GM23338 (cell line): Measurements from ENCODE around the gene SLC16A9. TPM values are rescaled to one million over a fixed set of nuclear protein-coding genes. Genes with fewer than 3 reads are reported as not detected.
"Not testable (repeated sequence)": the region's sequence is repeated elsewhere in the genome, so short reads cannot be mapped to it uniquely, and the experiment has no call there.

ENCODE experiments used
- ATAC-seq: fragments of 200-7000 bp; cut with Tn5 transposase; 3 replicates; pipeline ENCODE4 v1.9.1; 2020
- DNase-seq: peaks from one replicate; pipeline ENCODE4 v3.0.0-alpha.2; 2015; ENCODE audit warnings: low spot score
- H2AFZ ChIP-seq: fragments of 200-600 bp; sonication (generic); 2 replicates; pipeline ENCODE4 v1.8.0; 2016; ENCODE audit warnings: antibody characterized with exemption, mild to moderate bottlenecking, moderate library complexity
- H3F3A ChIP-seq: fragments of 200-600 bp; sonication (generic); replicated peaks from 2 replicates; pipeline ENCODE4 v1.8.0; 2017; ENCODE audit warnings: antibody characterized with exemption, mixed run types, low read depth
- H3K27ac ChIP-seq: fragments of 200-600 bp; sonication (generic); 2 replicates; pipeline ENCODE4 v1.6.1; 2016; ENCODE audit warnings: low read depth
- H3K27me3 ChIP-seq: fragments of 200-600 bp; sonication (generic); 2 replicates; pipeline ENCODE4 v1.8.0; 2016; ENCODE audit warnings: mild to moderate bottlenecking, mixed run types, moderate library complexity; ENCODE audit not compliant: insufficient read depth
- H3K36me3 ChIP-seq: fragments of 200-600 bp; sonication (generic); 2 replicates; pipeline ENCODE4 v1.8.0; 2016; ENCODE audit warnings: mild to moderate bottlenecking; ENCODE audit not compliant: insufficient read depth
- H3K4me1 ChIP-seq: fragments of 200-600 bp; sonication (generic); 2 replicates; pipeline ENCODE4 v1.8.0; 2016; ENCODE audit warnings: mild to moderate bottlenecking, moderate library complexity; ENCODE audit not compliant: insufficient read depth
- H3K4me2 ChIP-seq: fragments of 200-600 bp; sonication (generic); 2 replicates; pipeline ENCODE4 v1.7.1; 2017; ENCODE audit warnings: mixed run types
- H3K4me3 ChIP-seq: fragments of 200-600 bp; sonication (generic); 2 replicates; pipeline ENCODE4 v1.6.1; 2016; ENCODE audit warnings: mixed run types
- H3K79me2 ChIP-seq: fragments of 200-600 bp; sonication (generic); replicated peaks from 2 replicates; pipeline ENCODE4 v1.8.0; 2017; ENCODE audit warnings: mild to moderate bottlenecking; ENCODE audit not compliant: insufficient read depth
- H3K9me2 ChIP-seq: fragments of 200-600 bp; sonication (generic); 2 replicates; pipeline ENCODE4 v1.8.0; 2017; ENCODE audit not compliant: insufficient read depth
- H4K20me1 ChIP-seq: fragments of 200-600 bp; sonication (generic); replicated peaks from 2 replicates; pipeline ENCODE4 v1.8.0; 2017; ENCODE audit warnings: mild to moderate bottlenecking; ENCODE audit not compliant: insufficient read depth
- H3K27ac Mint-ChIP-seq: 2 replicates; pipeline ENCODE4 v1.8.0; 2020; ENCODE audit warnings: inconsistent platforms, mild to moderate bottlenecking, moderate library complexity, mixed read lengths
- H3K27me3 Mint-ChIP-seq: 3 replicates; pipeline ENCODE4 v1.8.0; 2022; ENCODE audit warnings: low read depth, mild to moderate bottlenecking, moderate library complexity, mixed read lengths, inconsistent platforms; ENCODE audit not compliant: insufficient read depth, poor library complexity
- H3K36me3 Mint-ChIP-seq: 3 replicates; pipeline ENCODE4 v1.8.0; 2021; ENCODE audit warnings: low read depth, mild to moderate bottlenecking, inconsistent platforms, moderate library complexity, mixed read lengths
- H3K4me1 Mint-ChIP-seq: 3 replicates; pipeline ENCODE4 v1.8.0; 2020; ENCODE audit warnings: mild to moderate bottlenecking, inconsistent platforms, mixed read lengths
- H3K4me3 Mint-ChIP-seq: 3 replicates; pipeline ENCODE4 v1.8.0; 2021; ENCODE audit warnings: moderate library complexity, mild to moderate bottlenecking, inconsistent platforms, mixed read lengths
- H3K9me3 Mint-ChIP-seq: 3 replicates; pipeline ENCODE4 v1.8.0; 2020; ENCODE audit warnings: moderate library complexity, mild to moderate bottlenecking, inconsistent platforms, mixed read lengths
- EZH2 ChIP-seq: fragments of 200-600 bp; sonication (generic); IDR thresholded peaks from one replicate; pipeline ENCODE4 v1.8.0; 2017; ENCODE audit warnings: antibody characterized with exemption, mild to moderate bottlenecking, low read depth; ENCODE audit not compliant: unreplicated experiment
- EZH2phosphoT487 ChIP-seq: fragments of 200-600 bp; sonication (generic); IDR thresholded peaks from one replicate; pipeline ENCODE4 v1.8.1; 2018; ENCODE audit warnings: antibody characterized with exemption; ENCODE audit not compliant: unreplicated experiment
- JUNB ChIP-seq: IDR thresholded peaks from one replicate; pipeline ENCODE4 v1.6.1; 2016; ENCODE audit warnings: antibody characterized with exemption; ENCODE audit not compliant: unreplicated experiment
- NANOG ChIP-seq: IDR thresholded peaks from 2 replicates; pipeline ENCODE4 v1.6.1; 2016; ENCODE audit warnings: antibody characterized with exemption, borderline replicate concordance
- POLR2AphosphoS5 ChIP-seq: IDR thresholded peaks from 2 replicates; pipeline ENCODE4 v1.6.1; 2016; ENCODE audit warnings: antibody characterized with exemption, low read depth
- ZNF114 ChIP-seq: fragments of 250-450 bp; sonication (Bioruptor Pico); IDR thresholded peaks from 2 replicates; pipeline ENCODE4 v1.5.0; 2020; ENCODE audit warnings: mild to moderate bottlenecking, moderate library complexity
- ZNF462 ChIP-seq: fragments of 250-450 bp; sonication (Bioruptor Pico); IDR thresholded peaks from 2 replicates; pipeline ENCODE4 v1.5.0; 2020; ENCODE audit warnings: mild to moderate bottlenecking, moderate library complexity
- polyA plus RNA-seq: library from polyadenylated mRNA; unstranded; fragments of >200 nt; fragmentation: Nextera tagmentation; extraction: Ambion mirVana; gene quantifications from 2 replicates; pipeline ENCODE4 v1.2.1, GENCODE V29; 2016
- total RNA-seq: library from RNA; depleted of rRNA; stranded (reverse); fragments of >200 nt; shearing (Covaris generic); gene quantifications from 2 replicates; pipeline ENCODE4 v1.2.3, GENCODE V29; 2014
- TF ChIP-seq, protein P1 (sequence below), 2 experiments: fragments of 200-600 bp in 1 of 2; sonication (generic) in 1 of 2; conservative IDR thresholded peaks; 2 replicates each; pipeline versions ENCODE4 v1.5.1 to v1.6.1; 2016 to 2017; ENCODE audit warnings: antibody characterized with exemption in 2 of 2, low read depth in 2 of 2, mild to moderate bottlenecking in 2 of 2, moderate library complexity in 1 of 2

Gene SLC16A9
- total and polyA plus RNA-seq, 2 experiments from 2014 or later: 6.5 to 11.4 TPM

- TF ChIP-seq ZNF462 (CRISPR knock-in tag): no peak
- TF ChIP-seq EZH2phosphoT487: no peak
- TF ChIP-seq NANOG: no peak
- no peak for TF ChIP-seq EZH2
- TF ChIP-seq POLR2AphosphoS5: no peak
- TF ChIP-seq JUNB: no peak
- TF ChIP-seq, protein P1, sequence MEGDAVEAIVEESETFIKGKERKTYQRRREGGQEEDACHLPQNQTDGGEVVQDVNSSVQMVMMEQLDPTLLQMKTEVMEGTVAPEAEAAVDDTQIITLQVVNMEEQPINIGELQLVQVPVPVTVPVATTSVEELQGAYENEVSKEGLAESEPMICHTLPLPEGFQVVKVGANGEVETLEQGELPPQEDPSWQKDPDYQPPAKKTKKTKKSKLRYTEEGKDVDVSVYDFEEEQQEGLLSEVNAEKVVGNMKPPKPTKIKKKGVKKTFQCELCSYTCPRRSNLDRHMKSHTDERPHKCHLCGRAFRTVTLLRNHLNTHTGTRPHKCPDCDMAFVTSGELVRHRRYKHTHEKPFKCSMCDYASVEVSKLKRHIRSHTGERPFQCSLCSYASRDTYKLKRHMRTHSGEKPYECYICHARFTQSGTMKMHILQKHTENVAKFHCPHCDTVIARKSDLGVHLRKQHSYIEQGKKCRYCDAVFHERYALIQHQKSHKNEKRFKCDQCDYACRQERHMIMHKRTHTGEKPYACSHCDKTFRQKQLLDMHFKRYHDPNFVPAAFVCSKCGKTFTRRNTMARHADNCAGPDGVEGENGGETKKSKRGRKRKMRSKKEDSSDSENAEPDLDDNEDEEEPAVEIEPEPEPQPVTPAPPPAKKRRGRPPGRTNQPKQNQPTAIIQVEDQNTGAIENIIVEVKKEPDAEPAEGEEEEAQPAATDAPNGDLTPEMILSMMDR (conservative IDR thresholded peaks at IDR 0.05; ENCODE audit: low read depth in 2 of 2): no peak
- TF ChIP-seq ZNF114 (CRISPR knock-in tag): no peak
Measured at GRCh38 chr10:59734014-59734462, 24.4 kb upstream of the SLC16A9 start (continued).

DNA sequence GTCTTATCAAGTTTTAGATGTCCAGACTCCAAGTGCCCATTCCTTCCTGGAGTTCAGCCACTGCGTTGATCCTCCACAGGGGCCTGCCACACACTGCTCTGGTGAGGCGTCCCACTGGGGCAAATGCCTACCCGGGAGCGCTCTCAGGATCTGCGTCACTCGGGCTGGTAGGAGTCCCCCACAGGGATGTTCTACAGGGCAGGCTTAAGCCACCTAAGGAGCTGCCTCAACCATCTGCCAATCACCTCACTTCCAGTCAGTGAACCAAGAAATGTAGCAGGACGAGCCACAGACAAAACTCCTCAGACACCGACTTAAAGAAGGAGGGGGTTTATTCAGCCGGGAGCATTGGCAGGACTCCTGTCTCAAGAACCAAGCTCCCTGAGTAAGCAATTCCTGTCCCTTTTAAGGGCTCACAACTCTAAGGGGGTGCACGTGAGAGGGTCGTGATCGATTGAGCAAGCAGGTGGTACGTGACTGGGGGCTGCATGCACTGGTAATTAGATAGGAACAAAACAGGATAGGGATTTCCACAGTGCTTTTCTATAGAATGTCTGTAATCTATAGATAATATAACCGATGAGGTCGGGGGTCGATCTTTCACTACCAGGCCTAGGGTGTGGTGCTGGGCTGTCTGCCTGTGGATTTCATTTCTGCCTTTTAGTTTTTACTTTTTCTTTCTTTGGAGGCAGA lies 23.8 kb upstream of the SLC16A9 start:
- H3K4me1 Mint-ChIP-seq, H3K27ac Mint-ChIP-seq, H3K27ac ChIP-seq, DNase-seq, H3K36me3 ChIP-seq, H3K27me3 ChIP-seq, H4K20me1 ChIP-seq, H3K27me3 Mint-ChIP-seq, H3K9me2 ChIP-seq, ATAC-seq, H3K4me3 ChIP-seq, H3F3A ChIP-seq, H3K4me1 ChIP-seq, H3K4me3 Mint-ChIP-seq, H2AFZ ChIP-seq, H3K36me3 Mint-ChIP-seq, H3K4me2 ChIP-seq, H3K79me2 ChIP-seq: not testable (repeated sequence)
- peaks cover 11% of the 10 kb centered on the region; the same call in 1 of the 3 replicates for H3K9me3 Mint-ChIP-seq

- not testable (repeated sequence) for H3K4me1 Mint-ChIP-seq, H3K27ac Mint-ChIP-seq, H3K4me1 ChIP-seq, H4K20me1 ChIP-seq, H3K4me3 ChIP-seq, H2AFZ ChIP-seq, H3K36me3 ChIP-seq, H3K9me2 ChIP-seq, H3F3A ChIP-seq, H3K36me3 Mint-ChIP-seq, H3K27me3 Mint-ChIP-seq, DNase-seq, H3K27ac ChIP-seq, ATAC-seq, H3K79me2 ChIP-seq, H3K4me2 ChIP-seq, H3K27me3 ChIP-seq, H3K4me3 Mint-ChIP-seq
- peaks cover 11% of the 10 kb centered on the region; the same call in 1 of the 3 replicates for H3K9me3 Mint-ChIP-seq
Measured at GRCh38 chr10:59732849-59733248, 23.2 kb upstream of the SLC16A9 start.

GRCh38 chr10:59729167-59729566 lies 19.5 kb upstream of the SLC16A9 start:
- not testable (repeated sequence) for H3K27me3 Mint-ChIP-seq, H4K20me1 ChIP-seq, ATAC-seq, H3K27ac Mint-ChIP-seq, DNase-seq, H3K4me3 ChIP-seq, H3K27me3 ChIP-seq, H2AFZ ChIP-seq, H3F3A ChIP-seq, H3K4me3 Mint-ChIP-seq, H3K36me3 Mint-ChIP-seq, H3K27ac ChIP-seq, H3K9me2 ChIP-seq, H3K4me1 ChIP-seq, H3K4me1 Mint-ChIP-seq, H3K4me2 ChIP-seq, H3K79me2 ChIP-seq, H3K36me3 ChIP-seq
- peaks cover 11% of the 10 kb centered on the region; the same call in 1 of the 3 replicates for H3K9me3 Mint-ChIP-seq
